Endodermal cell (in vitro differentiated cells): ENCODE results near the gene PRR7. TPM values are rescaled to one million over a fixed set of nuclear protein-coding genes. Genes with fewer than 3 reads are reported as not detected.

ENCODE experiments used
- DNase-seq: peaks from one replicate; pipeline ENCODE4 v3.0.0-alpha.2; 2017
- H3K27ac ChIP-seq: 2 replicates; pipeline ENCODE4 v1.5.1; 2013; ENCODE audit warnings: mild to moderate bottlenecking, low read depth, low read length, moderate library complexity
- H3K27me3 ChIP-seq: 2 replicates; pipeline ENCODE4 v1.6.1; 2013; ENCODE audit warnings: mild to moderate bottlenecking, low read length, moderate library complexity; ENCODE audit not compliant: insufficient read depth, control insufficient read depth, poor library complexity, severe bottlenecking
- H3K36me3 ChIP-seq: 2 replicates; pipeline ENCODE4 v1.7.0; 2013; ENCODE audit warnings: mild to moderate bottlenecking, low read length, moderate library complexity; ENCODE audit not compliant: control insufficient read depth, insufficient read depth
- H3K4me1 ChIP-seq: one replicate; pipeline ENCODE4 v1.7.0; 2013; ENCODE audit warnings: low read length; ENCODE audit not compliant: control insufficient read depth, insufficient read depth
- H3K4me3 ChIP-seq: 2 replicates; pipeline ENCODE4 v1.5.1; 2013; ENCODE audit warnings: mild to moderate bottlenecking, low read length, moderate library complexity
- H3K9ac ChIP-seq: 2 replicates; pipeline ENCODE4 v1.6.1; 2013; ENCODE audit warnings: mild to moderate bottlenecking, low read length, moderate library complexity; ENCODE audit not compliant: poor library complexity, severe bottlenecking; ENCODE audit errors: extremely low read depth
- H3K9me3 ChIP-seq: 2 replicates; pipeline ENCODE4 v1.6.1; 2013; ENCODE audit warnings: mild to moderate bottlenecking, low read length, moderate library complexity; ENCODE audit not compliant: control insufficient read depth
- H3K27ac Mint-ChIP-seq: 2 replicates; pipeline ENCODE4 v1.8.0; 2020; ENCODE audit warnings: mixed read lengths
- H3K27me3 Mint-ChIP-seq: 2 replicates; pipeline ENCODE4 v1.8.0; 2021; ENCODE audit warnings: mild to moderate bottlenecking, mixed read lengths; ENCODE audit not compliant: insufficient read depth
- H3K36me3 Mint-ChIP-seq: 2 replicates; pipeline ENCODE4 v1.8.0; 2020; ENCODE audit warnings: low read depth, mixed read lengths
- H3K4me1 Mint-ChIP-seq: 2 replicates; pipeline ENCODE4 v1.8.0; 2020; ENCODE audit warnings: mixed read lengths
- H3K4me3 Mint-ChIP-seq: 2 replicates; pipeline ENCODE4 v1.8.0; 2020; ENCODE audit warnings: mild to moderate bottlenecking, moderate library complexity, mixed read lengths
- H3K9me3 Mint-ChIP-seq: 2 replicates; pipeline ENCODE4 v1.8.0; 2020; ENCODE audit warnings: mild to moderate bottlenecking, mixed read lengths
- CTCF ChIP-seq: fragments of 200-600 bp; sonication (generic); conservative IDR thresholded peaks from 2 replicates; pipeline ENCODE4 v1.5.0; 2021; ENCODE audit warnings: antibody characterized with exemption, mild to moderate bottlenecking
- WGBS, 2 experiments: methylation state at CpG; one replicate each; pipeline versions ENCODE4 v1.1.5 to v1.1.7; 2013; ENCODE audit warnings: missing lambda C conversion rate in 2 of 2, mixed read lengths in 1 of 2; ENCODE audit not compliant: insufficient coverage in 1 of 2, insufficient read length in 1 of 2; 5-methylcytosine and 5-hydroxymethylcytosine counted together
- total RNA-seq, 2 donors: library from RNA; stranded (reverse); fragmentation: NEBNext Ultra II Directional in 1 of 2; extraction: Animal tissue kit (Norgen Biotek cat#: 25700) in 1 of 2; gene quantifications; 2 replicates in 1 of 2; 3 replicates in 1 of 2; pipeline ENCODE4 v1.2.1, GENCODE V29; 2021

The PRR7 gene
- total RNA-seq, 2 donors from 2014 or later: 4.7 to 8.0 TPM

- 61 to 88% methylated on average over 3 to 4 of the region's 4 CpGs for WGBS, 2 experiments
- Histone ChIP-seq H3K27ac (no peak overlapping the region), H3K4me3 (no peak overlapping the region), H3K9me3 (no peaks in the 10 kb centered on the region), H3K36me3 (peaks cover 27% of the 10 kb centered on the region), H3K4me1 (peaks cover 28% of the 10 kb centered on the region), H3K27me3 (no peaks in the 10 kb centered on the region), H3K9ac (no peak overlapping the region)
- no peaks in the 10 kb centered on the region for H3K27me3 Mint-ChIP-seq
- H3K4me1 Mint-ChIP-seq: peaks cover 29% of the 10 kb centered on the region
- no peak for TF ChIP-seq CTCF
- peak overlapping the region; percentile 74 for H3K4me3 Mint-ChIP-seq
- H3K9me3 Mint-ChIP-seq: no peaks in the 10 kb centered on the region
- H3K27ac Mint-ChIP-seq: no peak overlapping the region
- H3K36me3 Mint-ChIP-seq: peaks cover 32% of the 10 kb centered on the region
- DNase-seq: no peak
Observed at GRCh38 chr5:177474846-177475562, 28.4 kb downstream of the PRR7 start.

- Mint-ChIP-seq H3K9me3 (no peaks in the 10 kb centered on the region), H3K27me3 (no peaks in the 10 kb centered on the region), H3K4me1 (peaks cover 21% of the 10 kb centered on the region), H3K4me3 (no peak overlapping the region), H3K36me3 (peaks cover 27% of the 10 kb centered on the region), H3K27ac (no peak overlapping the region)
- no peaks in the 10 kb centered on the region for H3K9me3 ChIP-seq
- no peak overlapping the region for H3K4me3 ChIP-seq
- H3K9ac ChIP-seq: no peak overlapping the region
- no peak for TF ChIP-seq CTCF
- no peak overlapping the region for H3K27ac ChIP-seq
- H3K4me1 ChIP-seq: peaks cover 21% of the 10 kb centered on the region
- H3K36me3 ChIP-seq: peaks cover 21% of the 10 kb centered on the region
- 75 to 91% methylated on average over 4 to 11 of the region's 11 CpGs for WGBS, 2 experiments
- no peak for DNase-seq
- H3K27me3 ChIP-seq: no peaks in the 10 kb centered on the region
Observed at GRCh38 chr5:177475563-177476427, 29.2 kb downstream of the PRR7 start.

- DNase-seq: peak; percentile 73
- Histone ChIP-seq H3K9ac (no peak overlapping the region), H3K4me1 (peaks cover 12% of the 10 kb centered on the region), H3K4me3 (no peak overlapping the region), H3K9me3 (no peaks in the 10 kb centered on the region), H3K27me3 (no peaks in the 10 kb centered on the region), H3K27ac (no peak overlapping the region), H3K36me3 (peaks cover 16% of the 10 kb centered on the region)
- TF ChIP-seq CTCF: no peak
- H3K4me3 Mint-ChIP-seq: no peak overlapping the region
- H3K9me3 Mint-ChIP-seq: no peaks in the 10 kb centered on the region
- H3K27me3 Mint-ChIP-seq: no peaks in the 10 kb centered on the region
- no peak overlapping the region for H3K27ac Mint-ChIP-seq
- peaks cover 20% of the 10 kb centered on the region for H3K4me1 Mint-ChIP-seq
- WGBS, 2 experiments: 83 to 93% methylated on average over 14 to 18 of the region's 18 CpGs
- H3K36me3 Mint-ChIP-seq: peaks cover 20% of the 10 kb centered on the region
Observed at GRCh38 chr5:177476531-177477233, 30.1 kb downstream of the PRR7 start.
